ENCODE results near the gene ABHD18.

Gene ABHD18

GRCh38 chr4:128061566-128062536 lies 96.6 kb downstream of the ABHD18 start (continued):
- TF ChIP-seq ZBTB1 (tag by site-specific recombination; IDR thresholded peaks at IDR 0.05) (no peak), ZNF449 (tag by site-specific recombination; IDR thresholded peaks at IDR 0.05) (no peak), ZNF76 (tag by site-specific recombination; IDR thresholded peaks at IDR 0.05; ENCODE audit: borderline replicate concordance, low read depth) (peak; percentile 69; the same call in 1 of the 2 replicates), HIC1 (tag by site-specific recombination; IDR thresholded peaks at IDR 0.05) (peak; percentile 94), ZNF843 (tag by site-specific recombination; IDR thresholded peaks at IDR 0.05) (no peak), OSR2 (tag by site-specific recombination; IDR thresholded peaks at IDR 0.05) (no peak), ZNF138 (tag by site-specific recombination; IDR thresholded peaks at IDR 0.05; ENCODE audit: borderline replicate concordance) (no peak), SP3 (tag by site-specific recombination; IDR thresholded peaks at IDR 0.05) (no peak), ZNF16 (tag by site-specific recombination; IDR thresholded peaks at IDR 0.05; ENCODE audit: low read depth) (no peak), ZNF362 (tag by site-specific recombination; IDR thresholded peaks at IDR 0.05) (no peak), KLF17 (tag by site-specific recombination; IDR thresholded peaks at IDR 0.05) (0 out of 2 replicates have a peak, but pooled peaks have one; percentile 17), ZNF704 (tag by site-specific recombination; IDR thresholded peaks at IDR 0.05) (0 out of 2 replicates have a peak, but pooled peaks have one; percentile 34), ZXDB (tag by site-specific recombination; IDR thresholded peaks at IDR 0.05) (0 out of 2 replicates have a peak, but pooled peaks have one; percentile 32), ZNF37A (tag by site-specific recombination; IDR thresholded peaks at IDR 0.05) (peak; percentile 68; the same call in 1 of the 2 replicates), ZFP69B (tag by site-specific recombination; IDR thresholded peaks at IDR 0.05) (no peak), ZNF48 (tag by site-specific recombination; IDR thresholded peaks at IDR 0.05) (no peak), ZNF155 (tag by site-specific recombination; IDR thresholded peaks at IDR 0.05) (no peak), EGR2 (tag by site-specific recombination; IDR thresholded peaks at IDR 0.05; ENCODE audit: low read depth) (no peak), ZNF19 (tag by site-specific recombination; IDR thresholded peaks at IDR 0.05; ENCODE audit: low read depth) (no peak), ZNF658 (tag by site-specific recombination; IDR thresholded peaks at IDR 0.05) (no peak), ZBTB26 (tag by site-specific recombination; optimal IDR thresholded peaks at IDR 0.05) (peak; percentile 73), ZNF302 (tag by site-specific recombination; IDR thresholded peaks at IDR 0.05; ENCODE audit: low read depth) (no peak), MEIS1 (CRISPR knock-in tag; IDR thresholded peaks at IDR 0.05; ENCODE audit: borderline replicate concordance) (no peak), ZNF391 (tag by site-specific recombination; IDR thresholded peaks at IDR 0.05; ENCODE audit: borderline replicate concordance, low read depth) (no peak), PBX3 (CRISPR knock-in tag; IDR thresholded peaks at IDR 0.05) (no peak), ZIC2 (tag by site-specific recombination; IDR thresholded peaks at IDR 0.05) (0 out of 2 replicates have a peak, but pooled peaks have one; percentile 25), ZNF366 (tag by site-specific recombination; conservative IDR thresholded peaks at IDR 0.05) (0 out of 2 replicates have a peak, but pooled peaks have one; percentile 13), ZNF292 (tag by site-specific recombination; IDR thresholded peaks at IDR 0.05; ENCODE audit: borderline replicate concordance, low read depth) (no peak)

Measured in HEK293 (cell line).